SK-N-SH (cell line): Measurements from ENCODE around the gene TCF3. TPM values are rescaled to one million over a fixed set of nuclear protein-coding genes. Genes with fewer than 3 reads are reported as not detected.

ENCODE experiments used
- CTCF ChIA-PET: fragments of 300-600, 350-600 bp; formaldehyde crosslinking; extraction: SDS; loops from one replicate; lab custom pipeline; 2021; lab: Yijun Ruan, JAX
- POLR2A ChIA-PET: fragments of 350-600 bp; sonication (Branson Sonifier 250); formaldehyde crosslinking; extraction: SDS; loops from one replicate; lab custom pipeline; 2020; ENCODE audit warnings: antibody characterized with exemption, inconsistent platforms; lab: Yijun Ruan, JAX
- DNase-seq: peaks from one replicate; pipeline ENCODE4 v3.0.0; 2012
- H2AFZ ChIP-seq: fragments of 200-600 bp; sonication (generic); 2 replicates; pipeline ENCODE4 v1.8.1; 2016; ENCODE audit warnings: antibody characterized with exemption, mild to moderate bottlenecking, low read depth
- H3F3A ChIP-seq: fragments of 200-600 bp; sonication (generic); replicated peaks from 2 replicates; pipeline ENCODE3; 2016; ENCODE audit warnings: antibody characterized with exemption, mild to moderate bottlenecking; ENCODE audit not compliant: insufficient read depth
- H3K27ac ChIP-seq, 2 experiments: fragments of 200-500 bp in 1 of 2; fragments of 200-600 bp in 1 of 2; sonication (Bioruptor generic) in 1 of 2; sonication (generic), shearing (Covaris generic) in 1 of 2; 2 replicates each; pipeline versions ENCODE4 v1.5.1 to v1.6.1; 2014 to 2016; ENCODE audit warnings: low read depth in 2 of 2, inconsistent platforms in 1 of 2, low read length in 1 of 2, mild to moderate bottlenecking in 1 of 2, mixed read lengths in 1 of 2
- H3K27me3 ChIP-seq: fragments of 200-600 bp; sonication (generic), shearing (Covaris generic); 2 replicates; pipeline ENCODE4 v1.6.1; 2016; ENCODE audit warnings: mixed run types; ENCODE audit not compliant: insufficient read depth
- H3K36me3 ChIP-seq, 2 experiments: fragments of 200-500 bp in 1 of 2; fragments of 200-600 bp in 1 of 2; sonication (Bioruptor generic) in 1 of 2; sonication (generic) in 1 of 2; replicated peaks in 1 of 2; 2 replicates each; pipeline versions ENCODE3 to v1.5.1; 2014 to 2016; ENCODE audit warnings: low read length in 1 of 2, mild to moderate bottlenecking in 1 of 2; ENCODE audit not compliant: insufficient read depth in 2 of 2, control insufficient read depth in 1 of 2
- H3K4me1 ChIP-seq, 2 experiments: fragments of 200-500 bp in 1 of 2; fragments of 200-600 bp in 1 of 2; sonication (Bioruptor generic) in 1 of 2; sonication (generic), shearing (Covaris generic) in 1 of 2; 2 replicates each; pipeline versions ENCODE4 v1.5.1 to v1.6.1; 2014 to 2016; ENCODE audit warnings: low read depth in 1 of 2, low read length in 1 of 2, mixed run types in 1 of 2; ENCODE audit not compliant: insufficient read depth in 2 of 2, control insufficient read depth in 1 of 2
- H3K4me2 ChIP-seq: fragments of 200-600 bp; sonication (generic), shearing (Covaris generic); 2 replicates; pipeline ENCODE4 v1.6.1; 2017; ENCODE audit warnings: mixed run types
- H3K4me3 ChIP-seq, 2 experiments: fragments of 200-500 bp in 1 of 2; fragments of 200-600 bp in 1 of 2; sonication (Bioruptor generic) in 1 of 2; sonication (generic), shearing (Covaris generic) in 1 of 2; 2 replicates each; pipeline versions ENCODE4 v1.5.1 to v1.8.1; 2014 to 2016; ENCODE audit warnings: low read depth in 2 of 2, inconsistent platforms in 1 of 2, low read length in 1 of 2, mild to moderate bottlenecking in 1 of 2, mixed read lengths in 1 of 2, moderate library complexity in 1 of 2
- H3K79me2 ChIP-seq: fragments of 200-600 bp; sonication (generic); 2 replicates; pipeline ENCODE4 v1.8.1; 2017; ENCODE audit warnings: mild to moderate bottlenecking; ENCODE audit not compliant: insufficient read depth
- H3K9ac ChIP-seq: fragments of 200-600 bp; sonication (generic); 2 replicates; pipeline ENCODE4 v1.6.1; 2017; ENCODE audit warnings: mixed run types
- H3K9me2 ChIP-seq: fragments of 200-600 bp; sonication (generic); 2 replicates; pipeline ENCODE4 v1.6.1; 2017; ENCODE audit warnings: mixed run types
- H3K9me3 ChIP-seq: fragments of 200-600 bp; sonication (generic); 2 replicates; pipeline ENCODE4 v1.6.1; 2017; ENCODE audit warnings: mixed run types, mild to moderate bottlenecking, moderate library complexity
- H4K20me1 ChIP-seq: fragments of 200-600 bp; sonication (generic); 2 replicates; pipeline ENCODE4 v1.6.1; 2017; ENCODE audit warnings: mild to moderate bottlenecking, mixed run types; ENCODE audit not compliant: insufficient read depth
- CTCF ChIP-seq: fragments of 200-600 bp; sonication (generic); IDR thresholded peaks from 2 replicates; pipeline ENCODE4 v1.6.1; 2017; ENCODE audit warnings: antibody characterized with exemption, mild to moderate bottlenecking, moderate library complexity
- EZH2phosphoT487 ChIP-seq: fragments of 200-600 bp; sonication (generic); IDR thresholded peaks from 2 replicates; pipeline ENCODE4 v1.6.1; 2017; ENCODE audit warnings: low read depth, mixed run types, mild to moderate bottlenecking, antibody characterized with exemption, moderate library complexity, borderline replicate concordance
- FOSL2 ChIP-seq: IDR thresholded peaks from 2 replicates; pipeline ENCODE4 v1.4.0; 2012; ENCODE audit warnings: low read depth, mild to moderate bottlenecking, moderate library complexity, borderline replicate concordance
- FOXJ3 ChIP-seq: sonication (generic); formaldehyde crosslinking; IDR thresholded peaks from 2 replicates; pipeline ENCODE4 v1.5.1; 2020; ENCODE audit warnings: mild to moderate bottlenecking, missing genetic modification reagents
- FOXM1 ChIP-seq: IDR thresholded peaks from 2 replicates; pipeline ENCODE4 v1.4.0; 2012; ENCODE audit warnings: low read depth, mild to moderate bottlenecking
- GABPA ChIP-seq: IDR thresholded peaks from 2 replicates; pipeline ENCODE4 v1.4.0; 2012; ENCODE audit warnings: low read depth, mild to moderate bottlenecking
- JUND ChIP-seq: IDR thresholded peaks from 2 replicates; pipeline ENCODE4 v1.4.0; 2012
- MAX ChIP-seq: IDR thresholded peaks from 2 replicates; pipeline ENCODE4 v1.4.0; 2012; ENCODE audit warnings: low read depth
- MEF2A ChIP-seq: IDR thresholded peaks from 2 replicates; pipeline ENCODE4 v1.4.0; 2012; ENCODE audit warnings: low read depth, borderline replicate concordance
- RAD21 ChIP-seq: IDR thresholded peaks from 2 replicates; pipeline ENCODE4 v1.6.1; 2012; ENCODE audit warnings: mild to moderate bottlenecking, low read length
- RCOR1 ChIP-seq: fragments of 150-350 bp; IDR thresholded peaks from 2 replicates; pipeline ENCODE4 v1.6.1; 2017; ENCODE audit warnings: antibody characterized with exemption, low read length
- RFX5 ChIP-seq: IDR thresholded peaks from 2 replicates; pipeline ENCODE4 v1.6.1; 2012; ENCODE audit warnings: mild to moderate bottlenecking, improper control_type of control experiment, low read length
- RXRA ChIP-seq: IDR thresholded peaks from 2 replicates; pipeline ENCODE4 v1.4.0; 2012; ENCODE audit warnings: low read depth, mild to moderate bottlenecking, borderline replicate concordance
- SIN3A ChIP-seq: IDR thresholded peaks from 2 replicates; pipeline ENCODE4 v1.6.1; 2012; ENCODE audit warnings: low read depth, mild to moderate bottlenecking, low read length, moderate library complexity, borderline replicate concordance
- TCF12 ChIP-seq: IDR thresholded peaks from 2 replicates; pipeline ENCODE4 v1.4.0; 2012
- TEAD4 ChIP-seq: IDR thresholded peaks from 2 replicates; pipeline ENCODE4 v1.4.0; 2012; ENCODE audit warnings: mild to moderate bottlenecking, borderline replicate concordance; ENCODE audit not compliant: insufficient read depth
- ZBTB33 ChIP-seq: IDR thresholded peaks from 2 replicates; pipeline ENCODE4 v1.4.0; 2012; ENCODE audit warnings: low read depth, borderline replicate concordance
- WGBS: methylation state at CpG from one replicate; pipeline ENCODE4 v1.1.6; 2017; ENCODE audit warnings: low lambda C conversion rate; 5-methylcytosine and 5-hydroxymethylcytosine counted together
- polyA plus RNA-seq, 3 experiments: library from polyadenylated mRNA; depleted of rRNA; stranded (reverse); fragments of >200 nt; gene quantifications; 2 replicates each; pipeline ENCODE4 v1.2.3, GENCODE V29; 2012
- TF ChIP-seq, protein P1 (sequence below): IDR thresholded peaks from 2 replicates; pipeline ENCODE4 v1.6.1; 2012; ENCODE audit warnings: mild to moderate bottlenecking, low read depth, low read length, moderate library complexity

TCF3 gene
- polyA plus RNA-seq, 1 of the 3 experiments (the other 2 are of a cell fraction): 104 TPM

GRCh38 chr19:1647501-1648458 is 4.6 kb downstream of the TCF3 start (continued):
- no peak for TF ChIP-seq ZBTB33

DNA sequence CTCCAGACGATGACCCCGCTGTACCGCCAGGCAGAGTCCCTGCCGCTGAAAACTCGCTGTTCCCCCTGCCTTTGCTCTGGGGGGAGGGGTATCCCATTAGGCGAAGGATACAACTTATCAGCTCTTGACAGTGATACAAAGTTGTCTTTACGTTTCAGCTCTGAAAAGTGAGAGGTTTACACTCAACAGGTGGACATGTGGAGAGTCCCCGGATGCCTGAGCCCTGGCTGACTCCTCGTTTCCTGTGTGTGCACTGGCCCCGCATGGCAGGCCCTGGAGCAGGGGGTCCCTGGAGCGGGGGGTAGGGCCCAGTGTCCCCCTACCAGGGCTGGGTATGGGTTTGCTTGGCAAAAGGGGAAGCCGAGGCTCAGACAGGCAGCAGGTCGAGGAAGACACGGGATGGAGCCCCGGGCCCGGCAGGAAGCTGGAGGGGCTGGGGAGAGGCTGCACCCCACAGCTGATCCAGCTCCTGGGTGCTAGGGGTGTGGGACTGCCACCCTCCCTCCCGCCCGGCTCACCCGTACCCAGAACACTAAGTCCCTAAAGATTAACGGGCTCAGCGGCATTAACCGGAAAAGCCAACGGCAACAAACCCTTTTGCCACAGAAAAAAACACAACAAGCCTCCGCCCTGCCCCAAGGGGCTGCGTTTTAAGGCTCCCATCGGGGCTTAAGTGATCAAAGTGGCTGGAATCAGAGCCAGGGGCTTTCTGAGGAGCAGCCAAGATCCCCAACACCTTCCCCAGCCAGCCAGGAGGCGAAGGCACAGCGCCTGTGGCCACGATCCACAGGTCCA is 5.6 kb downstream of the TCF3 start:
- peaks cover 57% of the 10 kb centered on the region for H4K20me1 ChIP-seq
- H3K4me2 ChIP-seq: no peak overlapping the region
- peaks cover 14 to 50% of the 10 kb centered on the region in 2 experiments for H3K36me3 ChIP-seq
- no peaks in the 10 kb centered on the region for H3K9me2 ChIP-seq
- POLR2A ChIA-PET: no interaction called here
- CTCF ChIA-PET: interaction anchor here (0.7 to 0.8 kb wide), 2 partner anchors 22 to 191 kb away, joined by 3 to 4 read pairs; no protein-coding TSS in a partner anchor
- H3K4me1 ChIP-seq: peaks cover 0 to 9% of the 10 kb centered on the region in 2 experiments; a peak in 2 of 4 replicates
- H3F3A ChIP-seq: peaks cover 7% of the 10 kb centered on the region
- no peak overlapping the region for H3K4me3 ChIP-seq
- no peak overlapping the region for H3K27ac ChIP-seq
- no peak overlapping the region for H2AFZ ChIP-seq
- H3K9ac ChIP-seq: no peak overlapping the region
- no peaks in the 10 kb centered on the region for H3K9me3 ChIP-seq
- DNase-seq: no peak
- H3K27me3 ChIP-seq: no peaks in the 10 kb centered on the region
- H3K79me2 ChIP-seq: peaks cover 66% of the 10 kb centered on the region
- WGBS: 97% methylated on average over 24 of the region's 29 CpGs
- TF ChIP-seq RCOR1: no peak
- no peak for TF ChIP-seq FOSL2
- TF ChIP-seq CTCF: no peak
- TF ChIP-seq, protein P1, sequence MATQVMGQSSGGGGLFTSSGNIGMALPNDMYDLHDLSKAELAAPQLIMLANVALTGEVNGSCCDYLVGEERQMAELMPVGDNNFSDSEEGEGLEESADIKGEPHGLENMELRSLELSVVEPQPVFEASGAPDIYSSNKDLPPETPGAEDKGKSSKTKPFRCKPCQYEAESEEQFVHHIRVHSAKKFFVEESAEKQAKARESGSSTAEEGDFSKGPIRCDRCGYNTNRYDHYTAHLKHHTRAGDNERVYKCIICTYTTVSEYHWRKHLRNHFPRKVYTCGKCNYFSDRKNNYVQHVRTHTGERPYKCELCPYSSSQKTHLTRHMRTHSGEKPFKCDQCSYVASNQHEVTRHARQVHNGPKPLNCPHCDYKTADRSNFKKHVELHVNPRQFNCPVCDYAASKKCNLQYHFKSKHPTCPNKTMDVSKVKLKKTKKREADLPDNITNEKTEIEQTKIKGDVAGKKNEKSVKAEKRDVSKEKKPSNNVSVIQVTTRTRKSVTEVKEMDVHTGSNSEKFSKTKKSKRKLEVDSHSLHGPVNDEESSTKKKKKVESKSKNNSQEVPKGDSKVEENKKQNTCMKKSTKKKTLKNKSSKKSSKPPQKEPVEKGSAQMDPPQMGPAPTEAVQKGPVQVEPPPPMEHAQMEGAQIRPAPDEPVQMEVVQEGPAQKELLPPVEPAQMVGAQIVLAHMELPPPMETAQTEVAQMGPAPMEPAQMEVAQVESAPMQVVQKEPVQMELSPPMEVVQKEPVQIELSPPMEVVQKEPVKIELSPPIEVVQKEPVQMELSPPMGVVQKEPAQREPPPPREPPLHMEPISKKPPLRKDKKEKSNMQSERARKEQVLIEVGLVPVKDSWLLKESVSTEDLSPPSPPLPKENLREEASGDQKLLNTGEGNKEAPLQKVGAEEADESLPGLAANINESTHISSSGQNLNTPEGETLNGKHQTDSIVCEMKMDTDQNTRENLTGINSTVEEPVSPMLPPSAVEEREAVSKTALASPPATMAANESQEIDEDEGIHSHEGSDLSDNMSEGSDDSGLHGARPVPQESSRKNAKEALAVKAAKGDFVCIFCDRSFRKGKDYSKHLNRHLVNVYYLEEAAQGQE: no peak
- TF ChIP-seq FOXM1: no peak
- no peak for TF ChIP-seq FOXJ3 (CRISPR knock-in tag)
- no peak for TF ChIP-seq TCF12
- no peak for TF ChIP-seq EZH2phosphoT487
- TF ChIP-seq MAX: no peak
- TF ChIP-seq GABPA: no peak
- TF ChIP-seq RFX5: no peak
- TF ChIP-seq TEAD4: no peak
- no peak for TF ChIP-seq RXRA
- TF ChIP-seq SIN3A: no peak
- TF ChIP-seq JUND: no peak
- TF ChIP-seq RAD21: no peak
- no peak for TF ChIP-seq MEF2A
- TF ChIP-seq ZBTB33: no peak
